HL-60 (cell line): Measurements from ENCODE around the gene CHD2.

ENCODE experiments used
- DNase-seq, 2 experiments: peaks; one replicate each; pipeline ENCODE4 v3.0.0-alpha.2; 2010 to 2020; ENCODE audit warnings: low read depth in 1 of 2, low spot score in 1 of 2
- H3K27ac ChIP-seq: fragments of 250-450 bp; sonication (Bioruptor Pico); replicated peaks from 2 replicates; pipeline ENCODE4 v1.5.1; 2020; ENCODE audit warnings: mild to moderate bottlenecking, moderate library complexity
- H3K27me3 ChIP-seq: fragments of 250-450 bp; sonication (Bioruptor Pico); 2 replicates; pipeline ENCODE4 v1.5.1; 2021; ENCODE audit warnings: mild to moderate bottlenecking, moderate library complexity; ENCODE audit not compliant: insufficient read depth, poor library complexity, severe bottlenecking
- H3K4me3 ChIP-seq: replicated peaks from 2 replicates; pipeline ENCODE4 v1.5.1; 2011; ENCODE audit warnings: mild to moderate bottlenecking, control low read depth, low read length; ENCODE audit not compliant: insufficient read depth
- CTCF ChIP-seq: IDR thresholded peaks from one replicate; pipeline ENCODE4 v1.5.1; 2011; ENCODE audit warnings: low read length, control low read depth, inconsistent platforms; ENCODE audit not compliant: insufficient read depth
- GABPA ChIP-seq: IDR thresholded peaks from 2 replicates; pipeline ENCODE4 v1.6.1; 2012; ENCODE audit warnings: low read depth
- POLR2AphosphoS5 ChIP-seq: IDR thresholded peaks from 2 replicates; pipeline ENCODE4 v1.6.1; 2012; ENCODE audit warnings: low read depth
- REST ChIP-seq: IDR thresholded peaks from 2 replicates; pipeline ENCODE4 v1.6.1; 2012; ENCODE audit warnings: low read depth; ENCODE audit not compliant: insufficient replicate concordance
- SPI1 ChIP-seq: IDR thresholded peaks from 2 replicates; pipeline ENCODE4 v1.6.1; 2012; ENCODE audit warnings: low read depth, mild to moderate bottlenecking, borderline replicate concordance

CHD2 gene

GRCh38 chr15:93057618-93058017, 157.5 kb downstream of the CHD2 start:
- no peak overlapping the region for H3K27ac ChIP-seq
- DNase-seq, result no peak
- H3K4me3 ChIP-seq, result no peak overlapping the region
- TF ChIP-seq SPI1 (no peak), CTCF (no peak), POLR2AphosphoS5 (no peak), GABPA (no peak), REST (no peak)
- peaks cover 7% of the 10 kb centered on the region for H3K27me3 ChIP-seq

GRCh38 chr15:93058128-93058527, 158.0 kb downstream of the CHD2 start:
- DNase-seq, result no peak
- TF ChIP-seq GABPA (no peak), SPI1 (no peak), POLR2AphosphoS5 (no peak), CTCF (no peak), REST (no peak)
- Histone ChIP-seq H3K27me3 (peaks cover 7% of the 10 kb centered on the region), H3K4me3 (no peak overlapping the region), H3K27ac (no peak overlapping the region)

- Histone ChIP-seq H3K27ac (no peak overlapping the region), H3K27me3 (peaks cover 7% of the 10 kb centered on the region), H3K4me3 (no peak overlapping the region)
- TF ChIP-seq GABPA (no peak), SPI1 (no peak), CTCF (no peak), POLR2AphosphoS5 (no peak), REST (no peak)
- DNase-seq, result no peak
Observed at GRCh38 chr15:93058904-93059427, 158.8 kb downstream of the CHD2 start.
